SHP77 treated with DMSO at 0.1 percent for 48 hours (cell line): Measurements from ENCODE around the gene GPC1.

ENCODE experiments used
- DNase-seq: peaks from one replicate; lab custom pipeline; 2025; lab: John Stamatoyannopoulos, UW

The GPC1 gene

DNA sequence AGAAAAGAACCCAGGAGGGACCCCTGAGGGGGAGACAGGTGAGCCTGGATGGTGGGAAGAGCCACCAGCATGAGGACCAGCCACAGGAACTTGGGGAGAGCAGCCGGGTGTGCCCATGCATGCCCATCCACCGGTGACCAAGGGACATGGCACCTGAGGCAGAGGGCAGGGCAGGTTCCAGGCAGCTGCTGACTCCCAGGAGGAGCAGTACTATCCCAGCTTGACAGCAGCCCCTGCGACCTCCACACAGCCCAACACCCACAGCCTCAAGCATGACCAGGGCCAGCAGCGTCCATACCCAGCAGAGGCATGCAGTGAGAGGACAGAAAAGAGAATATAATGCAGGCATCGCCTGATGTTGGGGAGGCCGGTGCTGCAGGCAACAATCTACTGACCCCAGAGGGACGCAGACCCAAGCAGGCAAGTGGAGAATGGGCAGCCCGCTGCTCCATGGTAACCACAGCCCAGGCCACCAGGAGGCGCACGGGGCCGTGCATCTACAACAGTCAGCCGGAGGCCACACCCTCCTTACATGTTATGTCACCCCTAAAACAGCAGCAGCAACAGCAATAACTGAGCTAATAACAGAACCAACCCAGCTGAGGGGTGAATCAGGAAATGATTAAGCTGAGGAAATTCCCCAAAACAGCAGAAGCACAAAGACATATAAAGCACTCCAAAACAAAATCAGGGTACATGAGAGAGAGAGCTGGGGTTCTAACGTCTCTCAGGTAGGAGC is 78.3 kb downstream of the GPC1 start:
- DNase-seq: peak; percentile 21

DNA sequence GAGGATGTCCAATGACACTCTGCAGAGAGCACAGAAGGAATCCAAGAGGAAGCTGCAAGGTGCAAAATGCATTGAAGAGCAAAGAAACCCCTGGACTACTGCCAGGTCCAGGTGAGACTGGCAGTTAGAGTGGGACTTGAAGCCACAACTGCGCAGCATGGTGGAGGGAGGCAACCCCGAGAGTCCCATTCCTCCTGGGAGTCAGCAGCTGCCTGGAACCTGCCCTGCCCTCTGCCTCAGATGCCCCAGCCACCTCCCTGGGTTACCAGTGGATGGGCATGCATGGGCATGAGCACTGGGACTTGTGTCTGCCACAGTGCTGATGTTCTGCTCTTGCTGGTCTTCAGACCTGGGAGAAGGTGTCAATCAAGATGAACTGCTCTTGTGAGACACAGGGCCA is 79.2 kb downstream of the GPC1 start:
- DNase-seq: no peak

DNA sequence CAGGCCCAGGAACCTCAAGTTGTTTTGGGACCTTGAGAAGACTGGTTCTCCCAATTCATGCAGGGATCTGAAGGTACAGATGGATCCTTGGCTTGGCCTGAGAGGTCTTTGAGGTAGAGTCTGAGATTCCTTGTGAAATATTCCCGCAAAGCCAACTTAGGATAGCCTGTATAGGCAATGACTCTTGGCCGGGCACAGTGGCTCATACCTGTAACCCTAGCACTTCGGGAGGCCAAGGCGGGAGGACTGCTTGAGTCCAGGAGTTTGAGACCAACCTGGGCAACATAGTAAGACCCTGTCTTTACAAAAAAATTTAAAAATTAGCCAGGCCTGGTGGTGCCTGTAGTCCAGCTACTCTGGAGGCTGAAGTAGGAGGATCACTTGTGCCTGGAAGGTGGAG is 81.9 kb downstream of the GPC1 start:
- DNase-seq: no peak
